Stimulated activated CD4-positive, alpha-beta T cell treated with anti-CD3 and anti-CD28 coated beads, Interleukin-1b, Interleukin-23, amount 100 ng/mL, for 1 hour (primary cell): ENCODE measurements around the gene DUSP5.

Source experiments
- DNase-seq, 2 donors: peaks; one replicate each; pipeline ENCODE4 v3.0.0-alpha.2; 2020; ENCODE audit warnings: low read depth in 2 of 2

DUSP5 gene

GRCh38 chr10:110546499-110547110, 48.9 kb downstream of the DUSP5 start:
- DNase-seq: no peak

- DNase-seq: no peak
Measured at GRCh38 chr10:110547139-110547761, 49.5 kb downstream of the DUSP5 start.

- DNase-seq: no peak
Measured at GRCh38 chr10:110548002-110548401, 50.3 kb downstream of the DUSP5 start.

- no peak for DNase-seq
Measured at GRCh38 chr10:110549211-110549610, 51.5 kb downstream of the DUSP5 start.

GRCh38 chr10:110553905-110554304, 56.2 kb downstream of the DUSP5 start:
- no peak for DNase-seq

- no peak for DNase-seq
Measured at GRCh38 chr10:110556296-110556695, 58.6 kb downstream of the DUSP5 start.

- DNase-seq: peak; percentile 32 to 54
Measured at GRCh38 chr10:110556969-110557601, 59.4 kb downstream of the DUSP5 start.

GRCh38 chr10:110558041-110558440, 60.3 kb downstream of the DUSP5 start:
- DNase-seq: no peak

GRCh38 chr10:110560012-110560411, 62.3 kb downstream of the DUSP5 start:
- no peak for DNase-seq
